Smooth muscle cell (in vitro differentiated cells): Measurements from ENCODE around the gene DEUP1. TPM values are rescaled to one million over a fixed set of nuclear protein-coding genes. Genes with fewer than 3 reads are reported as not detected.
"Not testable (repeated sequence)": the region's sequence is repeated elsewhere in the genome, so short reads cannot be mapped to it uniquely, and the experiment has no call there.

Source experiments
- DNase-seq: peaks from one replicate; lab custom pipeline; 2025; ENCODE audit not compliant: unreplicated experiment; lab: John Stamatoyannopoulos, UW
- H2AFZ ChIP-seq: fragments of 200-600 bp; sonication (generic); 2 replicates; pipeline ENCODE4 v1.6.0; 2016; ENCODE audit warnings: antibody characterized with exemption, low read depth, mild to moderate bottlenecking
- H3F3A ChIP-seq: fragments of 200-600 bp; sonication (generic); 2 replicates; pipeline ENCODE4 v1.6.0; 2017; ENCODE audit warnings: antibody characterized with exemption, low read depth
- H3K27ac ChIP-seq: fragments of 200-600 bp; sonication (generic); 2 replicates; pipeline ENCODE4 v1.5.1; 2016; ENCODE audit warnings: low read depth, mild to moderate bottlenecking
- H3K27me3 ChIP-seq: fragments of 200-600 bp; sonication (generic); 2 replicates; pipeline ENCODE4 v1.6.1; 2016; ENCODE audit warnings: low read depth, mild to moderate bottlenecking
- H3K36me3 ChIP-seq: fragments of 200-600 bp; sonication (generic); 2 replicates; pipeline ENCODE4 v1.5.1; 2016; ENCODE audit warnings: low read depth
- H3K4me1 ChIP-seq: fragments of 200-600 bp; sonication (generic); 2 replicates; pipeline ENCODE4 v1.5.1; 2016; ENCODE audit warnings: low read depth
- H3K4me2 ChIP-seq: fragments of 200-600 bp; sonication (generic); 2 replicates; pipeline ENCODE4 v1.6.0; 2016; ENCODE audit warnings: mild to moderate bottlenecking
- H3K4me3 ChIP-seq: fragments of 200-600 bp; sonication (generic); 2 replicates; pipeline ENCODE4 v1.5.1; 2016; ENCODE audit warnings: mild to moderate bottlenecking
- H3K79me2 ChIP-seq: fragments of 200-600 bp; sonication (generic); 2 replicates; pipeline ENCODE4 v1.6.0; 2016; ENCODE audit warnings: low read depth, mild to moderate bottlenecking
- H3K9ac ChIP-seq: fragments of 200-600 bp; sonication (generic); 2 replicates; pipeline ENCODE4 v1.6.0; 2016; ENCODE audit warnings: low read depth
- H3K9me3 ChIP-seq: fragments of 200-600 bp; sonication (generic); replicated peaks from 2 replicates; pipeline ENCODE4 v1.5.1; 2016; ENCODE audit warnings: low read depth
- H4K20me1 ChIP-seq: fragments of 200-600 bp; sonication (generic); 2 replicates; pipeline ENCODE4 v1.6.0; 2016; ENCODE audit warnings: low read depth
- WGBS: methylation state at CpG from one replicate; pipeline ENCODE4 v1.1.7; 2016; ENCODE audit warnings: low lambda C conversion rate; 5-methylcytosine and 5-hydroxymethylcytosine counted together
- polyA plus RNA-seq: library from polyadenylated mRNA; unstranded; fragments of >200 nt; fragmentation: Nextera tagmentation; extraction: Ambion mirVana; gene quantifications from 2 replicates; pipeline ENCODE4 v1.2.1, GENCODE V29; 2016
- total RNA-seq: library from RNA; depleted of rRNA; stranded (reverse); fragments of >200 nt; gene quantifications from 2 replicates; pipeline ENCODE4 v1.2.3, GENCODE V29; 2014
- TF ChIP-seq, protein P1 (sequence below): fragments of 200-600 bp; sonication (generic); IDR thresholded peaks from 2 replicates; pipeline ENCODE4 v1.5.1; 2017; ENCODE audit warnings: borderline replicate concordance, mild to moderate bottlenecking, antibody characterized with exemption; ENCODE audit not compliant: insufficient read depth, poor library complexity, severe bottlenecking

Gene DEUP1
- total and polyA plus RNA-seq, 2 experiments from 2014 or later: 0.90 TPM; not detected in 1

DNA sequence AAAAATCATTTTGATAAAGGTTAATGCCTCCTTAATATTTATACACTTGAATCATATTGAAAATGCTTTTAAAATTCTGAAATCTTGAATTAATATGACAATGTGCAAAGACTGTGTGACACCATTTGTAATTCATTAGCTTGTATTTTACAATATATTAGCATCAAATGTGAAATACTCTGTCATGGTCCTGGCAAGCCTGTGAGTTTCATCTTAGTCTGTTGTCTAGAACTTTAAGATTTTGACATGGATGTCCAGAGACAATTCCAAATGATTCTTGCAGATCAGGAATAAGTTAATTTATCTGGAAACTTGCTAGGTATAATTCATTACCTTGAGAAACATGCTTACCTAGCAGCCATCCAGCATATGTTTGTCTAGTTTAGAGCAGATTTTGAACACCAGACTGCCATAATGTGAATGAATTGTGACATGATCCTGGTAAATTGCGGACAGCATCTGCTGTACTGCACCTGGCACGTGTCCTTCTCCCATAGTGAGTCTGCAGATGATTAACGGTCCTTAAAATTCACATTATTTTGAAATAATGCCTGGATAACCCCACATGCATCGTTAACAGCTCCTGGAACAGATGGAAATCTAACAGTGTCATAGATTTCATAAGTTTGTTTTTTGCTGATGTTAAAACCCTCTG, 34.5 kb upstream of the DEUP1 start:
- H3K4me3 ChIP-seq: no peak overlapping the region
- H3K27ac ChIP-seq: no peak overlapping the region

DNA sequence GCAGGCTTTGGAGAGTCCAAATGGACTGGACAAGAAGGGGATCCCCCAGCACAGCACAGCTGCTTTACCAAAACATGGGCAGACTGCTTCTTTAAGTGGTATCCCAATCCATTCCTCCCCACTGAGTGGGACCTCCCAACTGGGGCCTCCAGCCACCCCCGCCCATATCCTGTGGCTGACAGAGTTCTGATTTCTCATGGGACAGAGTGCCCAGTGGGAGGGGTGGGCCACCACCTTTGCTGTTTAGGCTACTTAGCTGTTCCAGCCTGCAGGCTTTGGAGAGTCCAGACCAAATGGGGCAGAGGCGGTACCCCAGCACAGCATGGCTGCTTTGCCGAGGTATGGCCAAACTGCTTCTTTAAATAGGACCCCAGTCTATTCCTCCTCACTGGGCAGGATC, 26.9 kb upstream of the DEUP1 start:
- Histone ChIP-seq H2AFZ (no peak overlapping the region), H3K79me2 (no peaks in the 10 kb centered on the region), H3K4me1 (no peaks in the 10 kb centered on the region), H3K36me3 (no peaks in the 10 kb centered on the region), H3K27me3 (no peaks in the 10 kb centered on the region), H3K9ac (no peak overlapping the region), H4K20me1 (no peaks in the 10 kb centered on the region), H3F3A (no peaks in the 10 kb centered on the region), H3K4me2 (no peak overlapping the region), H3K27ac (no peak overlapping the region), H3K9me3 (no peaks in the 10 kb centered on the region), H3K4me3 (no peak overlapping the region)
- WGBS: 97% methylated on average over 3 of the region's 3 CpGs
- no peak for DNase-seq
- TF ChIP-seq, protein P1, sequence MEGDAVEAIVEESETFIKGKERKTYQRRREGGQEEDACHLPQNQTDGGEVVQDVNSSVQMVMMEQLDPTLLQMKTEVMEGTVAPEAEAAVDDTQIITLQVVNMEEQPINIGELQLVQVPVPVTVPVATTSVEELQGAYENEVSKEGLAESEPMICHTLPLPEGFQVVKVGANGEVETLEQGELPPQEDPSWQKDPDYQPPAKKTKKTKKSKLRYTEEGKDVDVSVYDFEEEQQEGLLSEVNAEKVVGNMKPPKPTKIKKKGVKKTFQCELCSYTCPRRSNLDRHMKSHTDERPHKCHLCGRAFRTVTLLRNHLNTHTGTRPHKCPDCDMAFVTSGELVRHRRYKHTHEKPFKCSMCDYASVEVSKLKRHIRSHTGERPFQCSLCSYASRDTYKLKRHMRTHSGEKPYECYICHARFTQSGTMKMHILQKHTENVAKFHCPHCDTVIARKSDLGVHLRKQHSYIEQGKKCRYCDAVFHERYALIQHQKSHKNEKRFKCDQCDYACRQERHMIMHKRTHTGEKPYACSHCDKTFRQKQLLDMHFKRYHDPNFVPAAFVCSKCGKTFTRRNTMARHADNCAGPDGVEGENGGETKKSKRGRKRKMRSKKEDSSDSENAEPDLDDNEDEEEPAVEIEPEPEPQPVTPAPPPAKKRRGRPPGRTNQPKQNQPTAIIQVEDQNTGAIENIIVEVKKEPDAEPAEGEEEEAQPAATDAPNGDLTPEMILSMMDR: no peak

More for the DNA sequence above, 34.5 kb upstream of the DEUP1 start:
- 95% methylated on average over 4 of the region's 4 CpGs for whole genome bisulfite sequencing
- Histone ChIP-seq H4K20me1 (no peaks in the 10 kb centered on the region), H3K27me3 (no peaks in the 10 kb centered on the region), H3K4me1 (peaks cover 7% of the 10 kb centered on the region), H3F3A (no peaks in the 10 kb centered on the region), H3K36me3 (no peaks in the 10 kb centered on the region), H3K9ac (no peak overlapping the region), H3K79me2 (no peaks in the 10 kb centered on the region), H2AFZ (no peak overlapping the region), H3K9me3 (no peaks in the 10 kb centered on the region), H3K4me2 (no peak overlapping the region)
- TF ChIP-seq, protein P1: no peak
- DNase-seq: no peak

DNA sequence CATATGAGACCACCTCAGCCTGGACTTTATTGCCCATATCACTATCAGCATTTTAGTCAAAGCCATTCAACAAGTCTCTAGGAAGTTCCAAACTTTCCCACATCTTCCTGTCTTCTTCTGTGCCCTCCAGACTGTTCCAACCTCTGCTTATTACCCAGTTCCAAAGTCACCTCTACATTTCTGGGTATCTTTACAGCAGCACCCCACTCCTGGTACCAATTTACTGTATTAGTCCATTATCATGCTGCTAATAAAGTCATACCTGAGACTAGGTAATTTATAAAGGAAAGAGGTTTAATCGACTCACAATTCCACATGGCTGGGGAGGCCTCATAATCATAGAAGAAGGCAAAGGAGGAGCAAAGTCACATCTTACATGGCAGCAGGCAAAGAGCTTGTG, 16.1 kb upstream of the DEUP1 start:
- not testable (repeated sequence) for DNase-seq, H3K4me2 ChIP-seq, H3K27me3 ChIP-seq, H4K20me1 ChIP-seq, H3K9me3 ChIP-seq, H3K9ac ChIP-seq, H3K4me3 ChIP-seq, H3K27ac ChIP-seq, H3F3A ChIP-seq, H3K36me3 ChIP-seq, H2AFZ ChIP-seq, H3K79me2 ChIP-seq, H3K4me1 ChIP-seq
- WGBS: 97% methylated on average over 1 of the region's 1 CpG

DNA sequence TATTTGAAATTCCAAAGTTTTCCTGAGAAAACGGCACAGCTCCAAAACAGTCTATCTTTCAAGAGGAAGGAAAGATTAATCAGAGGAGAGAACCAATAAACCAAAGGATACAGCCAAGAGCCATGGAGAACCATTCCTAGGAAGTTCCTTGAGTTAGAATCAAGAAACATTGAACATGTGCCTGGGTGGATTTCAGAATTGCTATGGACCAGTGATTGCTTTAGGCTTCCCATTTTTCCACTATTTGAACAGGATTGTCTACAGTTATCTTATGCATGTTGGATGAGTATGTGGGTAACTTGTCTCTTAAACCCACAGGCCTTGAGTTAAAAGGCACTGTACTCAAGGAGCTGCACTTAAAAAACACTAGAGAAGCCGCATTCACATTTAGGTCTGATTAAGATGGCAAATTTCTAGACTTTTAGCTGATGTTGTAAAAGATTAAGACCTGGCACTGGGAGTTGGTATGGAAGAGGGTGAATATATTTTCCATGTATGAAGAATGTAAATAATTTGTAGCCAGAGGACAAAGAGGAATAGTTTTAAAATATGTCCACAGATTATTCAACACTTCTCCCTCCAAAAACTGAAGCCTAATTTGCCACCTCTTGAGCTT, 11.2 kb upstream of the DEUP1 start:
- 65% methylated on average over 2 of the region's 2 CpGs for WGBS

More for the DNA sequence above, 11.2 kb upstream of the DEUP1 start:
- Histone ChIP-seq H3K27me3 (no peaks in the 10 kb centered on the region), H3K9me3 (peaks cover 1% of the 10 kb centered on the region), H3K4me2 (no peak overlapping the region), H2AFZ (no peak overlapping the region), H3K36me3 (no peaks in the 10 kb centered on the region), H3K79me2 (no peaks in the 10 kb centered on the region), H3F3A (no peaks in the 10 kb centered on the region), H4K20me1 (no peaks in the 10 kb centered on the region), H3K4me3 (no peak overlapping the region), H3K9ac (no peak overlapping the region), H3K4me1 (no peaks in the 10 kb centered on the region), H3K27ac (no peak overlapping the region)
- no peak for DNase-seq
- TF ChIP-seq, protein P1: no peak
